GM12878 (cell line): Measurements from ENCODE around the gene C1QBP. TPM values are rescaled to one million over a fixed set of nuclear protein-coding genes. Genes with fewer than 3 reads are reported as not detected.
A peak's percentile ranks its signal among the peaks of the same experiment; 100 is the strongest.

Experiments used
- ASH2L ChIP-seq: fragments of 300-600, 200-600 bp; sonication (generic); IDR thresholded peaks from 2 replicates; pipeline ENCODE4 v1.6.1; 2017; ENCODE audit warnings: low read depth, mild to moderate bottlenecking, borderline replicate concordance
- CBFB ChIP-seq: IDR thresholded peaks from 2 replicates; pipeline ENCODE4 v1.6.1; 2016; ENCODE audit warnings: antibody characterized with exemption, low read depth
- EGR1 ChIP-seq, 2 experiments: IDR thresholded peaks; 1 replicate in 1 of 2; 2 replicates in 1 of 2; pipeline ENCODE4 v1.6.1; 2011 to 2012; ENCODE audit warnings: low read depth in 2 of 2, low read length in 2 of 2, borderline replicate concordance in 1 of 2, mild to moderate bottlenecking in 1 of 2, moderate library complexity in 1 of 2
- GATAD2B ChIP-seq: fragments of 450-650 bp; conservative IDR thresholded peaks from 2 replicates; pipeline ENCODE4 v1.6.1; 2017; ENCODE audit warnings: low read depth, mild to moderate bottlenecking, moderate library complexity
- IKZF1 ChIP-seq: fragments of 450-650 bp; conservative IDR thresholded peaks from 2 replicates; pipeline ENCODE4 v1.6.1; 2017; ENCODE audit warnings: antibody characterized with exemption, mild to moderate bottlenecking
- IKZF2 ChIP-seq, 2 experiments: fragments of 450-650 bp; IDR thresholded peaks; 2 replicates each; pipeline ENCODE4 v1.6.1; 2017; ENCODE audit warnings: mild to moderate bottlenecking in 2 of 2, moderate library complexity in 2 of 2
- MXI1 ChIP-seq: fragments of 150-350 bp; IDR thresholded peaks from 2 replicates; pipeline ENCODE4 v1.6.1; 2011; ENCODE audit warnings: low read depth, mild to moderate bottlenecking, inconsistent platforms, low read length, improper control_type of control experiment
- MYC ChIP-seq: IDR thresholded peaks from 2 replicates; pipeline ENCODE4 v1.6.1; 2011; ENCODE audit warnings: mild to moderate bottlenecking, low read length, moderate library complexity, inconsistent platforms; ENCODE audit not compliant: insufficient read depth, insufficient replicate concordance, insufficient read length, severe bottlenecking
- NR2F1 ChIP-seq: fragments of 450-650 bp; conservative IDR thresholded peaks from 2 replicates; pipeline ENCODE4 v1.6.1; 2017; ENCODE audit warnings: mild to moderate bottlenecking
- PML ChIP-seq: IDR thresholded peaks from 2 replicates; pipeline ENCODE4 v1.6.1; 2012; ENCODE audit warnings: low read length, inconsistent platforms
- POLR2AphosphoS2 ChIP-seq: IDR thresholded peaks from 2 replicates; pipeline ENCODE4 v1.6.1; 2011; ENCODE audit warnings: low read depth, mild to moderate bottlenecking, low read length, improper control_type of control experiment, moderate library complexity
- SIN3A ChIP-seq: IDR thresholded peaks from 2 replicates; pipeline ENCODE4 v1.6.1; 2012; ENCODE audit warnings: low read depth, low read length, improper control_type of control experiment
- SIX5 ChIP-seq: IDR thresholded peaks from 2 replicates; pipeline ENCODE4 v1.6.1; 2011; ENCODE audit warnings: mild to moderate bottlenecking, low read depth, low read length, moderate library complexity; ENCODE audit not compliant: severe bottlenecking
- SREBF2 ChIP-seq: IDR thresholded peaks from 2 replicates; pipeline ENCODE4 v1.6.1; 2012; ENCODE audit warnings: mild to moderate bottlenecking, low read length
- STAT3 ChIP-seq: IDR thresholded peaks from 2 replicates; pipeline ENCODE4 v1.6.1; 2011; ENCODE audit warnings: low read depth, low read length, improper control_type of control experiment
- TAF1 ChIP-seq: IDR thresholded peaks from 2 replicates; pipeline ENCODE4 v1.6.1; 2011; ENCODE audit warnings: mild to moderate bottlenecking, low read depth, low read length, borderline replicate concordance
- TARDBP ChIP-seq: IDR thresholded peaks from 2 replicates; pipeline ENCODE4 v1.6.1; 2016; ENCODE audit warnings: borderline replicate concordance
- ZNF207 ChIP-seq: fragments of 450-650 bp; IDR thresholded peaks from 2 replicates; pipeline ENCODE4 v1.6.1; 2014; ENCODE audit warnings: antibody characterized with exemption, mild to moderate bottlenecking, borderline replicate concordance
- ZNF622 ChIP-seq: fragments of 450-650 bp; IDR thresholded peaks from 2 replicates; pipeline ENCODE4 v1.6.1; 2017; ENCODE audit warnings: mild to moderate bottlenecking, inconsistent platforms
- polyA plus RNA-seq, 11 experiments: library from polyadenylated mRNA; depleted of rRNA in 4 of 11; unstranded in 6 of 11; stranded (reverse) in 5 of 11; fragments of >200 nt; fragmentation: Nextera tagmentation in 4 of 11; fragmentation: Illumina TruSeq in 1 of 11; extraction: Ambion mirVana in 4 of 11; extraction: Trizol in 1 of 11; gene quantifications; 1 replicate in 1 of 11; 2 replicates in 10 of 11; pipeline versions ENCODE4 v1.2.1 to v1.2.3, GENCODE V29; 2011 to 2016; ENCODE audit warnings: inconsistent platforms in 2 of 11, missing spikeins in 2 of 11, low read depth in 1 of 11
- total RNA-seq, 4 experiments: library from RNA; depleted of rRNA in 3 of 4; stranded (reverse); fragments of >200 nt in 3 of 4; fragmentation: Illumina TruSeq in 1 of 4; extraction: Trizol in 1 of 4; gene quantifications; 2 replicates each; pipeline versions ENCODE4 v1.2.1 to v1.2.3, GENCODE V29; 2013 to 2021
- TF ChIP-seq, protein P1 (sequence below): fragments of 450-650 bp; IDR thresholded peaks from 2 replicates; pipeline ENCODE4 v1.6.1; 2016; ENCODE audit warnings: mild to moderate bottlenecking
- TF ChIP-seq, protein P2 (sequence below): fragments of 450-650 bp; IDR thresholded peaks from 2 replicates; pipeline ENCODE4 v1.6.1; 2014; ENCODE audit warnings: mild to moderate bottlenecking
- TF ChIP-seq, protein P3 (sequence below): fragments of 450-650 bp; conservative IDR thresholded peaks from 2 replicates; pipeline ENCODE4 v1.6.1; 2017; ENCODE audit warnings: mild to moderate bottlenecking, moderate library complexity
- TF ChIP-seq, protein P4 (sequence below): IDR thresholded peaks from 2 replicates; pipeline ENCODE4 v1.6.1; 2012; ENCODE audit warnings: low read depth, low read length, improper control_type of control experiment
- TF ChIP-seq, protein P5 (sequence below): IDR thresholded peaks from 2 replicates; pipeline ENCODE4 v1.6.1; 2012; ENCODE audit warnings: low read depth, low read length, improper control_type of control experiment

The C1QBP gene
- total and polyA plus RNA-seq, 10 of the 15 experiments (the other 5 are each of a cell fraction or from before 2014, with no cell fraction given), result 124 to 989 (median 429) TPM

DNA sequence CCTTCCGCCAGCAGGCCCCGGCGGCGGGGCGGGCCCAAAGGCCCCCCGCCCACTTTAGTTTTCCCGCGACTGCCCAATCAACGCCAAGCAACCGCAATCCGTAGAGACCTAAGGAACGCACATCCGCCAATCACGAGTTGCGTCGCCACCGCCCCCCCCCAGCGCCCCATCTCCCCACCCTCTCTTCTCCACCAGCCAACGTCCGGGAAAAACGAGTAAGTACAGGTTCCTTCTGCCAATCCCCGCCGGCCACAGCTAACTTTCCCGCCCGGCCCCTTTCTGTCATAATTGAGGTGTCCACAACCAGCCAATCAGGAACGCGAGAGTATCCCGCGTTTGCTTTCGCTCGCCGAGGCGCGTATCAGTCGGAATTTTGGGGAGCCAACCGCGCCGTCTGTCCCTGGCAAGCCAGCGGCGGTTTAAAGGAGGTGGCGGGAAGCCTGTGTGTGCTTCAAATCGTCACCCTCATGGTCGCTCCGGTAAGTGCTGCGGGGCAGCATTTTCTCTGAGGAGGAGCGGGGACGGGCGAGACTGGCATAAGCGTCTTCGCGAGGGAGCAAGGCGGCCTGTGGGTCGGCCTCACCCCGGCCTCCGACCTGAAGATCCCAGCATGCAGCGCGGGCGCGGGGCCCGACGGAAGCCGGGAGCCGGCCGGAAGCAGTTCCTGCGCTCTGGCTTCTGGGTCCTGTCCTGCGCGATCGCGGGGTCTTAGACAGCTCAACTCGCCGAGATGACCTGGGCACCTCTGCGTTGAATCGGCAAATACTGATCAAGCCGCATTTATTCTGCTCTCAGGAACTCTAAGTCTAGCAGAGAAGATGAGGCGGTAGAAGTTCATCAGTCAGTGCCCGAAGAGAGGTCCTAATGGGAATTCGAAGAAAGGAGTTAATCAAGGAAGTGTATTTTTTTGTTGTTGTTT, 47.5 kb upstream of the C1QBP start, which contains the start of gene MIS12 (continued):
- TF ChIP-seq, protein P1, sequence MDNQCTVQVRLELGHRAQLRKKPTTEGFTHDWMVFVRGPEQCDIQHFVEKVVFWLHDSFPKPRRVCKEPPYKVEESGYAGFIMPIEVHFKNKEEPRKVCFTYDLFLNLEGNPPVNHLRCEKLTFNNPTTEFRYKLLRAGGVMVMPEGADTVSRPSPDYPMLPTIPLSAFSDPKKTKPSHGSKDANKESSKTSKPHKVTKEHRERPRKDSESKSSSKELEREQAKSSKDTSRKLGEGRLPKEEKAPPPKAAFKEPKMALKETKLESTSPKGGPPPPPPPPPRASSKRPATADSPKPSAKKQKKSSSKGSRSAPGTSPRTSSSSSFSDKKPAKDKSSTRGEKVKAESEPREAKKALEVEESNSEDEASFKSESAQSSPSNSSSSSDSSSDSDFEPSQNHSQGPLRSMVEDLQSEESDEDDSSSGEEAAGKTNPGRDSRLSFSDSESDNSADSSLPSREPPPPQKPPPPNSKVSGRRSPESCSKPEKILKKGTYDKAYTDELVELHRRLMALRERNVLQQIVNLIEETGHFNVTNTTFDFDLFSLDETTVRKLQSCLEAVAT, result peak; percentile 36
- TF ChIP-seq, protein P2, sequence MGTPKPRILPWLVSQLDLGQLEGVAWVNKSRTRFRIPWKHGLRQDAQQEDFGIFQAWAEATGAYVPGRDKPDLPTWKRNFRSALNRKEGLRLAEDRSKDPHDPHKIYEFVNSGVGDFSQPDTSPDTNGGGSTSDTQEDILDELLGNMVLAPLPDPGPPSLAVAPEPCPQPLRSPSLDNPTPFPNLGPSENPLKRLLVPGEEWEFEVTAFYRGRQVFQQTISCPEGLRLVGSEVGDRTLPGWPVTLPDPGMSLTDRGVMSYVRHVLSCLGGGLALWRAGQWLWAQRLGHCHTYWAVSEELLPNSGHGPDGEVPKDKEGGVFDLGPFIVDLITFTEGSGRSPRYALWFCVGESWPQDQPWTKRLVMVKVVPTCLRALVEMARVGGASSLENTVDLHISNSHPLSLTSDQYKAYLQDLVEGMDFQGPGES, result peak; percentile 54; the same call in 1 of the 2 replicates
- TF ChIP-seq ZNF622 (no peak), SIX5 (peak; percentile 45), SREBF2 (no peak), CBFB (peak; percentile 87), MXI1 (peak; percentile 81), NR2F1 (peak; percentile 81; the same call in 1 of the 2 replicates), TARDBP (peak; percentile 42; the same call in 1 of the 2 replicates), TAF1 (peak; percentile 70), EGR1 (IDR thresholded peaks at IDR 0.05; ENCODE audit: borderline replicate concordance in 1 of 2, low read depth in 2 of 2, low read length in 2 of 2) (peak in 1 of 2 experiments; percentile 22; a peak in 1 of 3 replicates), SIN3A (peak; percentile 94), ASH2L (peak; percentile 85; the same call in 1 of the 2 replicates), PML (peak; percentile 85), POLR2AphosphoS2 (peak; percentile 51; the same call in 1 of the 2 replicates), GATAD2B (peak; percentile 68), MYC (peak; percentile 43), IKZF1 (peak; percentile 82), IKZF2 (IDR thresholded peaks at IDR 0.05) (peak; percentile 12 to 22; a peak in 2 of 4 replicates), ZNF207 (peak; percentile 88; the same call in 1 of the 2 replicates), STAT3 (no peak)
- TF ChIP-seq, protein P3, sequence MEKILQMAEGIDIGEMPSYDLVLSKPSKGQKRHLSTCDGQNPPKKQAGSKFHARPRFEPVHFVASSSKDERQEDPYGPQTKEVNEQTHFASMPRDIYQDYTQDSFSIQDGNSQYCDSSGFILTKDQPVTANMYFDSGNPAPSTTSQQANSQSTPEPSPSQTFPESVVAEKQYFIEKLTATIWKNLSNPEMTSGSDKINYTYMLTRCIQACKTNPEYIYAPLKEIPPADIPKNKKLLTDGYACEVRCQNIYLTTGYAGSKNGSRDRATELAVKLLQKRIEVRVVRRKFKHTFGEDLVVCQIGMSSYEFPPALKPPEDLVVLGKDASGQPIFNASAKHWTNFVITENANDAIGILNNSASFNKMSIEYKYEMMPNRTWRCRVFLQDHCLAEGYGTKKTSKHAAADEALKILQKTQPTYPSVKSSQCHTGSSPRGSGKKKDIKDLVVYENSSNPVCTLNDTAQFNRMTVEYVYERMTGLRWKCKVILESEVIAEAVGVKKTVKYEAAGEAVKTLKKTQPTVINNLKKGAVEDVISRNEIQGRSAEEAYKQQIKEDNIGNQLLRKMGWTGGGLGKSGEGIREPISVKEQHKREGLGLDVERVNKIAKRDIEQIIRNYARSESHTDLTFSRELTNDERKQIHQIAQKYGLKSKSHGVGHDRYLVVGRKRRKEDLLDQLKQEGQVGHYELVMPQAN, result peak; percentile 96
- TF ChIP-seq, protein P4, sequence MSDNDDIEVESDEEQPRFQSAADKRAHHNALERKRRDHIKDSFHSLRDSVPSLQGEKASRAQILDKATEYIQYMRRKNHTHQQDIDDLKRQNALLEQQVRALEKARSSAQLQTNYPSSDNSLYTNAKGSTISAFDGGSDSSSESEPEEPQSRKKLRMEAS, result peak; percentile 78; the same call in 1 of the 2 replicates
- TF ChIP-seq, protein P5, sequence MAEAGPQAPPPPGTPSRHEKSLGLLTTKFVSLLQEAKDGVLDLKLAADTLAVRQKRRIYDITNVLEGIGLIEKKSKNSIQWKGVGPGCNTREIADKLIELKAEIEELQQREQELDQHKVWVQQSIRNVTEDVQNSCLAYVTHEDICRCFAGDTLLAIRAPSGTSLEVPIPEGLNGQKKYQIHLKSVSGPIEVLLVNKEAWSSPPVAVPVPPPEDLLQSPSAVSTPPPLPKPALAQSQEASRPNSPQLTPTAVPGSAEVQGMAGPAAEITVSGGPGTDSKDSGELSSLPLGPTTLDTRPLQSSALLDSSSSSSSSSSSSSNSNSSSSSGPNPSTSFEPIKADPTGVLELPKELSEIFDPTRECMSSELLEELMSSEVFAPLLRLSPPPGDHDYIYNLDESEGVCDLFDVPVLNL, result peak; percentile 89
